Upper lobe of left lung (tissue), 4 donors: ENCODE results near the gene SMAD3.

Experiments used
- EP300 ChIP-seq, 4 donors: sonication (generic); formaldehyde crosslinking; IDR thresholded peaks; one replicate each; pipeline ENCODE4 v1.5.1; 2017; ENCODE audit warnings: antibody characterized with exemption in 4 of 4, control low read depth in 2 of 4
- POLR2A ChIP-seq, 4 donors: fragments of 450-650 bp; IDR thresholded peaks; one replicate each; pipeline ENCODE4 v1.5.1; 2016 to 2017; ENCODE audit warnings: antibody characterized with exemption in 4 of 4, mild to moderate bottlenecking in 2 of 4
- POLR2AphosphoS5 ChIP-seq, 2 donors: sonication (generic); formaldehyde crosslinking; IDR thresholded peaks; one replicate each; pipeline ENCODE4 v1.5.1; 2017; ENCODE audit warnings: antibody characterized with exemption in 2 of 2
- TF ChIP-seq, protein P1 (sequence below), 6 experiments: fragments of 450-650 bp in 4 of 6; fragments of 200-600 bp in 2 of 6; sonication (generic) in 2 of 6; IDR thresholded peaks; one replicate each; pipeline ENCODE4 v1.5.1; 2016 to 2019; ENCODE audit warnings: antibody characterized with exemption in 6 of 6

DNA sequence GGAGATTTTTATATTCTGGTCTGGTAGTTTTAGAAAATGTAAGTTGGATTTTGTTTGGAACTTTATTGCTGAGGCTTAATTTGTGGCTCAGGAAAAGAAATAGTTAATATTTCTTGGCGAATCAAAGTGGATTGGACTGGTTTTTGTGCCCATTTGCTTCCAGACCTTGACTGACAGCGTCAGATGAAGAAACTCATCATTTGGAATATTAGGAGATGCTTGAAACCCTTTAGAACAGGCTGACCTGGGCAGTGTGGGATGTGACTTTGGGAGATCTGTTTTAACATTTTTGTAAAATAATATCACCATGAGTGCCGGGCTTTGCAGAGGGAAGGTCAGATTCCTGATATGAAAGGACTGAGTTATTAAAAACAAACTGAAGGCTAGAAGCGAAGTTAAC is 106.1 kb downstream of the SMAD3 start:
- TF ChIP-seq EP300 (IDR thresholded peaks at IDR 0.05) (no peak), POLR2AphosphoS5 (IDR thresholded peaks at IDR 0.05) (no peak), POLR2A (IDR thresholded peaks at IDR 0.05) (no peak)
- TF ChIP-seq, protein P1, sequence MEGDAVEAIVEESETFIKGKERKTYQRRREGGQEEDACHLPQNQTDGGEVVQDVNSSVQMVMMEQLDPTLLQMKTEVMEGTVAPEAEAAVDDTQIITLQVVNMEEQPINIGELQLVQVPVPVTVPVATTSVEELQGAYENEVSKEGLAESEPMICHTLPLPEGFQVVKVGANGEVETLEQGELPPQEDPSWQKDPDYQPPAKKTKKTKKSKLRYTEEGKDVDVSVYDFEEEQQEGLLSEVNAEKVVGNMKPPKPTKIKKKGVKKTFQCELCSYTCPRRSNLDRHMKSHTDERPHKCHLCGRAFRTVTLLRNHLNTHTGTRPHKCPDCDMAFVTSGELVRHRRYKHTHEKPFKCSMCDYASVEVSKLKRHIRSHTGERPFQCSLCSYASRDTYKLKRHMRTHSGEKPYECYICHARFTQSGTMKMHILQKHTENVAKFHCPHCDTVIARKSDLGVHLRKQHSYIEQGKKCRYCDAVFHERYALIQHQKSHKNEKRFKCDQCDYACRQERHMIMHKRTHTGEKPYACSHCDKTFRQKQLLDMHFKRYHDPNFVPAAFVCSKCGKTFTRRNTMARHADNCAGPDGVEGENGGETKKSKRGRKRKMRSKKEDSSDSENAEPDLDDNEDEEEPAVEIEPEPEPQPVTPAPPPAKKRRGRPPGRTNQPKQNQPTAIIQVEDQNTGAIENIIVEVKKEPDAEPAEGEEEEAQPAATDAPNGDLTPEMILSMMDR (IDR thresholded peaks at IDR 0.05) = no peak
